ENCODE measurements around the gene FIGN. TPM values are rescaled to one million over a fixed set of nuclear protein-coding genes. Genes with fewer than 3 reads are reported as not detected.
A peak's percentile ranks its signal among the peaks of the same experiment; 100 is the strongest.

Gene FIGN
- total RNA-seq, 1 donor from 2014 or later = 13.5 TPM

DNA sequence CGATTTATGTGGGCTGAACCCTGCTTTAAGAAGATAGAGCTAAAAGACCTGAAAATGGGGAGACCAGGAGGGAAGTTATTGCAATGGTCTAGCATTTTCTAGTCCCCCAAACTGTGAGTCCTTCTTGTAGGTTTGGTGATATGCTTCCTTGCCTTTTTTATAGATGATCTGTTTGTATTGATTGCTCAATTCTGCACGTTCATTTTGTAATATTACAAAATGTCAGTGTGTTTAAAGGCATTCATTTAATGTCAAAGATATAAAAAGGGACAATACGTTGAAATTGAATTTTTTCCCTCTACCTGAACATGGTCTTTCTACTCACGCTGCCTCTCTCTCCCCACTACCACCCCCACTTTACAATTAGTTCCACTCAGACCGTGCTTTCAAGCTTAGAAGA is 5.6 kb upstream of the FIGN start:
- no peak for DNase-seq
- intact Hi-C loops (cut with DNase I) = no loop called here
- ATAC-seq (ENCODE audit: poor library complexity) = no peak

DNA sequence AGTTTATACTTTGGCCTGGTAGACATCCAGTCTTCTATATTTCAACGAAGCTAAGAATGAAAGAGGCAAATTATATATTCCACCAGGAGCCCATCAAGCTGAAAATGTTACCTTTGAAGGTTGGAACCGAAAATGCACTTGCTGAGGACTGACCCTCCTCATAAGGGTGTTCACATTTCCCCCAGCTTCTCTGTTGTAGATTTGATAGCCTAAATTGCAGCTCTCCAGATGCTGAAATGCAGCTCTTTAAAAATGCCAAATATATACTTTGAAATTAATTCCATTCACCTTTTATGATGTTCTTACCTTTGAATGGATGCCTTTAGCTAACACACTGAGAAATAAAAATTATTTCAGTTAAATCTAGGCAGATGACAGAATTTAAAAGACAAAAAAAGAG is 1.8 kb upstream of the FIGN start:
- intact Hi-C loops (cut with DNase I) = loop anchor here (5.0 to 10.0 kb wide), 3 partner anchors 133 to 390 kb away; no protein-coding TSS in a partner anchor
- DNase-seq = no peak
- no peak for ATAC-seq (ENCODE audit: poor library complexity)

DNA sequence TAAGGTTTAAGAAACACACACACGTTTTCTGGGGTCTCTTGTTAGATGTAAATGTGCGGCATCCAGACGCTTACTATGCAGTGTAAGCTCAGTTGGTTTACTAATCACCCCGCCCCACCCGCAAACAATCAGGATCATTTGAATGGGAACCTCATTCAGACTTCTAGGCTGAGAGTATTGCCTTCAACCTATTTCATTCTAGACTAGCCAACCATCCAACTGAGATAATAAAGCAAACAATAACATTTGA is 1.3 kb upstream of the FIGN start:
- intact Hi-C loops (cut with DNase I) = loop anchor here (5.0 to 10.0 kb wide), 3 partner anchors 132 to 390 kb away; no protein-coding TSS in a partner anchor
- DNase-seq (no peak), ATAC-seq (ENCODE audit: poor library complexity) (no peak)

DNA sequence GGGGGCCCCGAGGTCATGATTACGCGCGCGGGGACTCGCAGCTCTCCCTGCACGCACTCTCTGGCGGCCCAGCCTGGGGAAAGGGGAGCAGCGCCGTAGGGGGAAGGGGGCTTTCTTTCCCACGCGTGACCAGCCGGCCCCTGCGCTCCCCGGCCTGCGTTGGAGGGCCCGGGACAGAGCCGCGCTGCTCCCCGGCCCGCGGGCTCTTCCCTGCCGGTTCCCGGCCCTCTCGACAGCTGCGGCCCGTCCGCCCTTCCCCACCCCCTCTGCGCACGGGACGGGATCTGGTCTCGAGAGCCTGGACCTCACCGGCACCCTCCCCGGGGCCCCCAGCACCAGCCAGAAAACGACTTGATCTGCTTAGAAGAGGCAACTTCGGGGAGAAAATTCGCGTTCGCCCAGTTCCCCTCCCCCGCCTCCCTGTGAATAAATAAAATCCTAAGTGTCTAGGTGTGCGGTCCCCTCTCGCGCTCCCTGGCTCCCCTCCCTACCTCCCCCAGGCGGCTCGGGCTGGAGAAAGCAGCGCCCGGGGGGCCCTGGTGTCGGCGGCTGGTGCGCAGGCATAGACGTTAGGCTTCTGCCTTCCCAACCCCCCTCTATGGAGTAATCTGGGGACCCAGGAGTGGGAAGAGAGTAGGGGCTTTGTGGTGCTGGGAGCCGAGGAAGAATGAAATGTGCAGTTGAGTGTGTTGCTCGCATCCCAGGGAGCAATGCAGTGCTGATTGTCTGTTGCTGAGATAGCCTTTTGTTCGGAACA is 803 bp upstream of the FIGN start:
- intact Hi-C loops (cut with DNase I) = loop anchor here (5.0 to 10.0 kb wide), 3 partner anchors 132 to 389 kb away; no protein-coding TSS in a partner anchor
- DNase-seq = peak; percentile 72
- ATAC-seq (ENCODE audit: poor library complexity) = peak; percentile 65

DNA sequence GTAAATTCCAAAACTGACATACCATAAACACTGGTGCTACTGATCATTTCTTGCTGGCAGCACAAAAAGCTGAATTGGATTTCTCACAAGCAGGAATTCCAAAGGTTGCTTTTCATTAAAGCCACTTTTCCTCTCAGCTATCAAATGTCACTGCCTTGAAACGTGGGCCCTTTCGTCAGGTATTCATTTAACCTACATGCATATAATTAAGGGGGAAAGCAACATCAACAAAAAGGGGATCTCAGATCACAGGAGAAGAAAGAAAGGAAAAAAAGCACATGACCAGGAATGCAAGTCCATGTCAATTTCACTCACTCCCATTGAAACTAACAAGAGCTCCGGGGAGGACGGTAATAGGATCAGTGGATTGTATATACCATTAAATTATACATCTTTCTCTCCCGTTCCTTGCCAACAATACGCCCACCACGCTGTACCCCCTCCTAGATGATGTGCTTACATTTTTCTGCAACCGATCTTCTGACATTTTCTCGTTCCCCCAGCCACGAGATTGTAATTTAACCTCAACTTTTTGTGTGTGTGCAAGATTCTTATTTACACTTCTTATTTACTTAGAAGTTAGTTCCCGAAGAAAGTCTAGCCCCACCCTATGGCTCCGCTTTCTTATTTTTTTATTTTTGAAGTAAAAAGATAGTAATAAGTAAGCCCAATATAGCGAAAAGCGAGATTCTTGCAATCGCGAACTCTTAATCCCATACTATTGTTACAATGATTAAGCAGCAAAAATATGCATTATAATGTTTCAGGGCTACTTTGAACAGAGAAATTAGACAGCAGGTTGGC is 725 bp downstream of the FIGN start:
- DNase-seq = no peak
- intact Hi-C loops (cut with DNase I) = loop anchor here (5.0 to 10.0 kb wide), 3 partner anchors 130 to 388 kb away; no protein-coding TSS in a partner anchor
- ATAC-seq (ENCODE audit: poor library complexity) = no peak

DNA sequence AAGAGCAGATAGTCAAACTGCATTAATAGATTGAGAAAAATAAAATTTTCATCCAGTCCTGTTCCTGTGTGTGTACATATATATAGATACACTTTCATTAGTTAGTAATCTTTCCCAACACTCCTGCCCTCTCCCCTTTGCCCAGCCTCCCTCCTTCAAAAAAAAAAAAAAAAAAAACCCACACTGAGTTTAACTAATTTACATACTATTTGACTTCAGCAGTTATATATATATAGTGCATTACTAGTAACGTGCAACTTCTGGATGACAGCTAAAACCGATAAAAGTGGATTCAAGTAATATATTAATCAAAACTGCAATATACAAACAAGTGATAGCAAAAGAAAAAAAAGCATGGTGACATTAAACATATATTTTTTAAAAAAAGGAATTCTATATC is 1.4 kb downstream of the FIGN start:
- intact Hi-C loops (cut with DNase I) = loop anchor here (10.0 kb wide), 2 partner anchors 130 to 270 kb away; no protein-coding TSS in a partner anchor
- DNase-seq (no peak), ATAC-seq (ENCODE audit: poor library complexity) (no peak)

DNA sequence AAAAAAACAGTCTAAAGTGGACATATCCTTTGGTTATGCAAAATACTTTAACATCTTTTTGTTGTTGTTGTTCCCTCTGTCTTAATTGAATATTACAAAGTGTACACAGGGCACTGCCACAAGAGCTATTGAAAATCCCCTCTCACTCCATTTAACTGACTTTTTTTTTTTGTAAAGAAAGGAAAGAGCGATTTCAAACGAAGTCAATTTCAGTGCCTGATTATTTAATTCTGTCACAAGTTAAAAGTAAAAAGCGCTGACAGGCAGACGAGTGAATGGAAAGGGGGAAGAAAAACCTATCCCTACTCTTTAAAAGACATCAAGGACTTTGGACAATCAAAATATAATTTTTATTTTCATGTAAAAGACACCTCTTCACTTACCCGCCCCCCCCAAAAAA is 1.9 kb downstream of the FIGN start:
- ATAC-seq (ENCODE audit: poor library complexity) = no peak
- no peak for DNase-seq
- intact Hi-C loops (cut with DNase I) = loop anchor here (10.0 kb wide), 2 partner anchors 129 to 269 kb away; no protein-coding TSS in a partner anchor

DNA sequence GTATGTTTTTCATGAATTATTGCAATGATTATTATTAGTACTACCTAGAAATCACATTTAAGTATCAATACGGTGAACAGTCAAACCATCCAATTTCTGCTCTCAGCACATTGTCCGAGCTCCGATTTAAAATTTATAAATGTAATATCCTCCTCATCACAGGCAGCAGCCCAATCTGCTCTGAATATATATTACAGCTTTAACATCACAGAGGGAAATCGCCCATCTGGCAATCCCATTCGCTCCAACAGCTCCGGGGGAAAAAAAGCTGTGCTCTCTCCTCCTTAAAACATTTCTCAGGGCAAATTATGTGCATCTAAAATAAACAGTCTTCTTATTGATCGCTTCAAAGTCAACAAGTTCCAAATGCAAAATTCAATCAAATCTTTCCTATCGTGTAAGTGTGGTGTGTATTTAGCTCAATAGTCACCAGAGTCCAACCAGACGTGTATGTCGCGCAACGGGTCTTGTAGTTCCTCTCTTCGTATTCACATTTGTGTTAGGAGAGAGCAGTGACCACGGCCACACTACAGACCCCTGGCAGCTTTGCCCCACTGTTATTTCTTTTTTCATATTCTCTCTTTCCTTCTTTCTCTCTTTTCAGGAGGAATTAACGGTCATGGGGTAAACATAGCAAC is 2.4 kb downstream of the FIGN start:
- intact Hi-C loops (cut with DNase I) = loop anchor here (10.0 kb wide), 2 partner anchors 129 to 269 kb away; no protein-coding TSS in a partner anchor
- ATAC-seq (ENCODE audit: poor library complexity) (no peak), DNase-seq (peak; percentile 42)

DNA sequence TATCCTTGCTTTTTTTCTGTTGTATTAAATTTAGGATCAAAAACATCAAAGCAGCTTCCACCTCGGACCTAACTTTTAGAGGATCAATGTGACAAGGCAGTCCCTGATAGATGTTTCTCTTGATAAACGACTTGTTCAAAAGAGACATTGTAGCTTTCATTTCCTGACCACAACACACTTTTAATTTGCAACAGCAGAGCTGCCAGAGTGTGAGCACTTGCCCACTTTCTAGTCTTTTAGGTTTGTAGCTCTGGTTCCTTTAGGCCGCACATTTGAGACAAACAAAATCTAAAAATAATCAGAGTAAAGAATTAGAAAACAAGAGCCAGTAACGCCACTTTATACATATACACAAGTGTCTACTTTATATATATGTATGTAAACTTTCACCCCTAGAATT is 3.1 kb downstream of the FIGN start:
- DNase-seq = no peak
- ATAC-seq (ENCODE audit: poor library complexity) = no peak
- intact Hi-C loops (cut with DNase I) = loop anchor here (10.0 kb wide), 2 partner anchors 128 to 268 kb away; no protein-coding TSS in a partner anchor

DNA sequence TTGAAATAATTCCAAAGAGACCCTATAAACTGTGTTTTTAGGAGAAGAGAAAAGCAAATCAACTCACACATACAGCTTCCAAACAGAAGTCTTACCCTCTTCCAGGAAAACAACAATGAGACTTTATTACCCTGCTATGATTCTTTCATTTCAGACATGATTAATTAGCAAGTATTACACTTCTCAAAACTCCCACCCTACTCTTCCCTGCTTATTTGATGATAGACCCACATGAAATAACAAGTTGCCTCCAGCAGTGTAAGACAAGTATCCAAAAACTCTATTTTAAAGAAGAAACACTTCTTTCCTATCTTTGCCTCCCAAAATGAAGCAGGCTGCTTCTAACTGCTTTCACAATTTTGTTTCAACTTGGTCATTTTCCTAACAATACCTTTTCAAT is 4.1 kb downstream of the FIGN start:
- no peak for DNase-seq
- intact Hi-C loops (cut with DNase I) = loop anchor here (10.0 kb wide), 2 partner anchors 127 to 267 kb away; no protein-coding TSS in a partner anchor
- ATAC-seq (ENCODE audit: poor library complexity) = no peak

DNA sequence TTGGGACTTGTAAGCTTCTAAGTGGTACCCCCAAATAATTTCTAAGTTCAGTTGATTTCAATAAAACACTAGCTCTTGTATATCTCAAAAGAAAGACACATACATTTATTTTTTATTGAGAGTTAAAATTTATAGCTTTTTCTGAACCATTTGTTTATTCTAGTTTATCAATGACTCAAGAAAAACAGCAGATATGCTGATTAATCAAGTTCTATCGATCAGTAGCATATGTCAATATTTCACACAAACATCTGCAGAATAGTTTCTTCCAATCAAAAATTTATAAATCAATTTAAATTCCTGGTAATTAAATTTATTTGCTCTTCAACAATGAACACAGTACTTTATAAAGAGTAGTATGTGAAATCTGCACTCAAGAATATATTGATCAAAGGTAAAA is 5.3 kb downstream of the FIGN start:
- ATAC-seq (ENCODE audit: poor library complexity) (no peak), DNase-seq (no peak)
- intact Hi-C loops (cut with DNase I) = loop anchor here (10.0 kb wide), 2 partner anchors 126 to 266 kb away; no protein-coding TSS in a partner anchor

DNA sequence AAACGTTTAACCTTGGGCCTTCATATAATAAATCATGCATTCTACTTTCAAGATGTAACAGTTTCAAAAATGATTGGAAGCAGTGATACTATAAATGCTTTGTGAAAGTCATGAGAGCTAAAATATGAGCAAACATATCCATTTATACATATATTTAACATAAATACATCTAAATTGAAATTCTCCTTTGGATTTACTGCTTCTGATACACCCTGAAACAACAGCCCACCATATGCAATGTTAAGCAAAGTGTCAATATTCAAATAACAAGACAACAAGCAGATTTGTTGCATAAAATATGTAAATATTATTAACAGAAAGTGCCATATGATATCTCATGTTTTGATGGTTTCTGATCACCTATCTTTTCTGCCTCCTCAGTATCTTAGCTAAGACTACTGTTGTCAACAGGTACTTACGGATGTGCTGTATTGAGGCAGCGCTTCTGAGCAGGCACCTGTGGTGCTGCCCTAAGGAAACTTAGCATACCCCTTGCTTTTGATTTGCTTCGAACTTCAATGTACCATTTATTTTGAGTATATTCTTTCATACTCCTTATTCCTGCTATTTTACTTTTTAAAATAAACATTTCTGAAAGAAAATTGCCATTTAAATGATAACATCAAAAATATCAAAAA is 6.1 kb downstream of the FIGN start:
- no peak for DNase-seq
- no peak for ATAC-seq (ENCODE audit: poor library complexity)
- intact Hi-C loops (cut with DNase I) = loop anchor here (10.0 kb wide), 2 partner anchors 125 to 265 kb away; no protein-coding TSS in a partner anchor

DNA sequence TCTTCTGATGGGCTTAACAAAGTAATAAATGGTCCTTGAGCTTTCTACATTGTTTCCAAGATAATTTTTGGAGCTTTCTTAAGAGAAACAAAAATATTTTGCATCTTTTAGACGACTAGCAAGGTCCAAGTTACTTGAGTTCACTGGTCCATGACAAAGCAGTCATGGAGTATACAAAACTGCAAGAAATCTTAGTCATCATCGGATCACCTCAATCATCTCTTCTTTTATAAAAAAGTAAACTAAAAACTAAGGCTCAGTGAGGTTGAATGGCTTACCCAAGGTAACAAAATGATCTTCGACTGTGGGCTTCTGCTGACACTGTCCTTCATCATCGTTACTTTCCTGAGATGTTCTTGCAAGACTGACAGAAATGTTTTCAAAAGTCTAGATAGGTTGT is 11.9 kb downstream of the FIGN start:
- ATAC-seq (ENCODE audit: poor library complexity) (no peak), DNase-seq (no peak)
- intact Hi-C loops (cut with DNase I) = no loop called here

DNA sequence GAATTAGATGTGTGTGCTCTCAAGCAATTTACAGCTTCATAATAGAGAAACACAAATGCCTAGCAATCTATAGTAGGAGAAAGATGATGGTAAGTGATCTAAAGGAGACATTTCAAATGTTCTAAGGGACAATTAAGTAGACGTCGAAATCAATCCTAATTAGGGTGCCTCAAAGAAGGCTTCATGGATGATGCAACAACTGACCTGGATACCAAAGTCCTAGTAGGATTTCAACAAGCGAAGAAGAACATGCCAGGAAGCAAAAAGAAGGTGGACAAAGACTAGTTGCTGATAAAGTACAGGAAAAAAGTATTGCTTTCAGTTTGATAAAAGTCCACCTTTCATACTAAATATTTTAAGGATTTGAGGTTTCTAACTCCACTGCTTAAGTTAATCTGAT is 12.5 kb downstream of the FIGN start:
- intact Hi-C loops (cut with DNase I) = no loop called here
- no peak for ATAC-seq (ENCODE audit: poor library complexity)

DNA sequence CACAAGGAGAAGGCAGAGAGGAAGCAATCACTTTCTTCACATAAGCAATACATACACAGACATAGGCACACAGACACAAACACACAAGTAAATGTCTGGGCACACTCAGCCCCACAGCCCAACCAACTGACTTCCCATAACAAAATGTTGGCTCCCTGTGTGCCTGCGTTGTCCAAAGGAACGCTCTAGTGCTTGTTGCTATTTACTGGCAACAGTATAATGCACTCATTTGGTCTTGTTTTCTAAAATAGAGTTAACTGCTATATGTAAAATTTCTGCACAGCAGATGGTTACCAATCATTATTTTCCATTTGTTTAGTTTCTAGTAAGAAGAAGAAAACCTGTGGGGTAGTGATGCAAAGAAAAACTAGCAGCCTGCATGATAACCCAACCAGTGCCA is 16.5 kb downstream of the FIGN start:
- DNase-seq (no peak), ATAC-seq (ENCODE audit: poor library complexity) (peak; percentile 55)
- intact Hi-C loops (cut with DNase I) = no loop called here

More for the DNA sequence above, 12.5 kb downstream of the FIGN start:
- no peak for DNase-seq

DNA sequence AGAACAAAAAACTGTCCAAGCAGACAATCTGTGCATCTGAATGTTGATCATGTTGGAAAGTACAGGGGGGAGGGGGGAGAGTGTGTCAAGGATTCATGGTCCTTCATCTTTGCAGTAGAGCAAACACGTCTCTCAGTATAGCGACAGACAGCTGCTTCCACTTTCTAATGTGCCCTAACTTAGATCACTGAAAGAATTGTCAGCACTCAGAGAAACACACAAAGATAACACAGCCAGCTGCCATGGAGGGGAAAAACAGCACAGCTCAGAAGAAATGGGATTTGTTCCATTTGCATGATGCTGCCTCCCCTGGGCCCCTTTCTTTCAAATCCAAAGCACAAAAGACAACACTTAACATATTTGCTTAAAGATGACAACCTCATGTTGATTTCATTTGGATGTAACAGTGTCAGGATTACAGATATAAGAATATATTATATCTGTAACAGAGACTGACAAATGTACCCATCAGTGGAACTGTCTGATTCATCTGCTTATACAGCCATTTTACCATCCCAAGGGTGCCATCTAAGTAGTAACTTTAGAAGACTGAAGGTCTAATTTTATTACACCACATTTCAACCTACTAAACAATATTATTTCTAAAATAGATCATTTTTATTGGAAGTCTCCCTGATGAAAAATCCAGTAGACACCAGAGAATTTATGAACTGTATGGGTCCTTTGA is 17.7 kb downstream of the FIGN start:
- DNase-seq (no peak), ATAC-seq (ENCODE audit: poor library complexity) (peak; percentile 83)
- intact Hi-C loops (cut with DNase I) = no loop called here

DNA sequence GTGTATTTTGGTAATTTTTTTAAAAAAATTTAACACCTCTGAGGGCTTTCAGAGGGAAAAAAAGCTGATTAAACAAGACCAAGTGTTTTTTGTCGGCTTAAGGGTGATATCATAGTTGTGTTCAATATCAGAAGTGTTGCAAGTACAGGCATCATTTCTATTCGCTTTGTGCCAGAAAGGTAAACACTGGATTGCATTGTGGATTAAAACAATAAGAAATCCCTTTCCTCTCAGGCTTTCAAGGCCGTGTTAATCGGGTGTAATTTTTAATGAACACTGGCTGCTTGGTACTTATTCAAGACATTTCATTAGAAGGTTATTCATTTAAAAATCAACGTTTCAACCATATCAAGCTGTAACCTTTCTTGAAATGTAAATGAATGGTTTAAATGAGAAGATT is 18.3 kb downstream of the FIGN start:
- DNase-seq (no peak), ATAC-seq (ENCODE audit: poor library complexity) (peak; percentile 21)
- intact Hi-C loops (cut with DNase I) = no loop called here

DNA sequence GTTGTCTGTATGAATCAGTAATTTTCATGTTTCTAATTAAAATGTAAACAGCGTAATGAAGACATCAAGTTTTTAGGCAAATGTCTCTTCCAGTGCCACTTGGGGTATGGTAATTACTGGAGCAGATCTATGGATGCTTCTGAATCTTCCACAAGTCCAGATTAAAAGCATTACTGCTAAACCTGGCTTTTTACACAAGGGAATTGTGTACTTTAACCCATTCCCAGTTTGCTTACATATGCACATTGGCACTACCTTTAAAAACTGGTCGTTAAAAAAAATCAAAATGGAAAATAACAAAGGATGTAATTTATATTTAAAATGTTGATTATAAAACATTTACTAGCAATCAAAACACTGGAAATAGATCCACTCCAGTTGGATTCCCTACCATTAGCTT is 19.7 kb downstream of the FIGN start:
- intact Hi-C loops (cut with DNase I) = no loop called here
- ATAC-seq (ENCODE audit: poor library complexity) = no peak

More for the DNA sequence above, 19.7 kb downstream of the FIGN start:
- no peak for DNase-seq

All from Right ventricle myocardium superior (tissue), 1 donor.